Mucosa of stomach (tissue), 1 donor: Measurements from ENCODE around the gene PIGP.

Experiments used
- H3K27me3 ChIP-seq: one replicate; pipeline ENCODE4 v1.7.0; 2013; ENCODE audit warnings: mild to moderate bottlenecking, low read length; ENCODE audit not compliant: control insufficient read depth, insufficient read depth
- H3K36me3 ChIP-seq: one replicate; pipeline ENCODE4 v1.7.0; 2013; ENCODE audit warnings: low read length; ENCODE audit not compliant: control insufficient read depth, insufficient read depth
- H3K4me1 ChIP-seq: one replicate; pipeline ENCODE4 v1.7.0; 2013; ENCODE audit warnings: mild to moderate bottlenecking, low read length; ENCODE audit not compliant: control insufficient read depth, insufficient read depth
- H3K4me3 ChIP-seq: one replicate; pipeline ENCODE4 v1.7.0; 2013; ENCODE audit warnings: low read length
- H3K9ac ChIP-seq: one replicate; pipeline ENCODE4 v1.7.0; 2013; ENCODE audit warnings: mild to moderate bottlenecking, low read length, moderate library complexity
- H3K9me3 ChIP-seq: one replicate; pipeline ENCODE4 v1.7.0; 2013; ENCODE audit warnings: mild to moderate bottlenecking, low read length, moderate library complexity; ENCODE audit not compliant: control insufficient read depth
- donor health status: Pancreatic carcinoma.

Gene PIGP

GRCh38 chr21:37095821-37096220 lies 22.9 kb upstream of the PIGP start:
- H3K4me3 ChIP-seq: no peak overlapping the region
- peaks cover 13% of the 10 kb centered on the region for H3K36me3 ChIP-seq

GRCh38 chr21:37093977-37094376 lies 21.1 kb upstream of the PIGP start:
- no peak overlapping the region for H3K4me3 ChIP-seq
- no peaks in the 10 kb centered on the region for H3K9me3 ChIP-seq
- peaks cover 13% of the 10 kb centered on the region for H3K36me3 ChIP-seq
- no peaks in the 10 kb centered on the region for H3K27me3 ChIP-seq
- no peak overlapping the region for H3K9ac ChIP-seq
- no peaks in the 10 kb centered on the region for H3K4me1 ChIP-seq

More at GRCh38 chr21:37095821-37096220, 22.9 kb upstream of the PIGP start:
- Histone ChIP-seq H3K9ac (no peak overlapping the region), H3K9me3 (no peaks in the 10 kb centered on the region), H3K27me3 (no peaks in the 10 kb centered on the region), H3K4me1 (no peaks in the 10 kb centered on the region)

GRCh38 chr21:37088186-37088735 lies 15.4 kb upstream of the PIGP start:
- H3K36me3 ChIP-seq: no peaks in the 10 kb centered on the region
- H3K27me3 ChIP-seq: no peaks in the 10 kb centered on the region
- H3K9me3 ChIP-seq: no peaks in the 10 kb centered on the region
- H3K9ac ChIP-seq: no peak overlapping the region
- no peaks in the 10 kb centered on the region for H3K4me1 ChIP-seq
- H3K4me3 ChIP-seq: no peak overlapping the region

DNA sequence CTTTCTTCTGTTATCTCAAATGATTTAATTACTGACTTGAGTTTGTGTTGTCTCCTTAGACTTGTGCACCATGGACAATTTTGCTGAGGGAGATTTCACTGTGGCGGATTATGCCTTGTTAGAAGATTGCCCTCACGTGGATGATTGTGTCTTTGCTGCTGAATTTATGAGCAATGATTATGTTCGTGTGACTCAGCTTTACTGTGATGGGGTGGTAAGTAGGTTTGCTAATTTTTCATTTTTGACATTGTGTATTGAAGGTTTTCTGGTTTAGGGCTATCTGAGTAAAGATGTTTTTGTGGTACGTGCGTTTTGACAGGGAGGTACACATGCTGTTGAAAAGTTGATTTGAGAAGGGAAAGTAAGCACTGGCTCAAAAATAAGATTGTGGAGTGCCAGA lies 14.3 kb upstream of the PIGP start:
- no peaks in the 10 kb centered on the region for H3K36me3 ChIP-seq
- H3K4me3 ChIP-seq: no peak overlapping the region
- no peaks in the 10 kb centered on the region for H3K9me3 ChIP-seq
- no peak overlapping the region for H3K9ac ChIP-seq
- no peaks in the 10 kb centered on the region for H3K27me3 ChIP-seq
- no peaks in the 10 kb centered on the region for H3K4me1 ChIP-seq

- Histone ChIP-seq H3K27me3 (no peaks in the 10 kb centered on the region), H3K9ac (no peak overlapping the region), H3K36me3 (no peaks in the 10 kb centered on the region), H3K4me1 (no peaks in the 10 kb centered on the region), H3K4me3 (no peak overlapping the region), H3K9me3 (no peaks in the 10 kb centered on the region)
Measured at GRCh38 chr21:37085726-37086125, 12.9 kb upstream of the PIGP start.

DNA sequence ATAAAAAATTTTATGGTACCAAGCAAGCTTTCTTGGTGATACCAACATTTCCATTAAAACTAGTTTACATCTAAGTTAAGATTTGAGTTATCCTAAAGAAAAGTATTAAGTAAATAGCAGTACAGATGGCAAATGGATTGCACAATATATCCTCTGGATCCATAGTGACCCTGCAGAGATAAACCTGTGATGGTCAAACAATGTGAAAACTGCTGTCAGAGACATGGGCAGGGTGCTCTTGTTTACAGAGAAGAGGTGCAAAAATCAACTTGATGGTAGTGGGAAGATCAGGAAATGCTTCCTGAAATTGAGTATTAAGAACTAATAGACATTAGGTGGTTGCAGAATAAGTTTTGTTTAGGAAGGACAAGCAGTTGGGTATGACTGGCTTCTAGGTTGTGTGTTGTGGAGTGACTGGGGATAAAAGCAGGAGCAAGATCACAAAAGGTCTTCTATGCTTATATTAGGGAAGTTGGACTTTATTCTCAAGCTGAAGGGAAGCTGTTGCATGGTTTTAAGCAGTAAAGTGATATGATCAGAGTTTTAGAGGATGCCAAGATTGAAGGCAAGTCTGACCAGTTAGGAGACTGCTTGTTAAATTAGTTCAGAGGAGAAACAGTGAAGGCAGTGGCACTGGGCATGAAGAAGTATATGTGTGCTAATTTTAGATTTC lies 10.1 kb upstream of the PIGP start:
- Histone ChIP-seq H3K36me3 (no peaks in the 10 kb centered on the region), H3K9me3 (no peaks in the 10 kb centered on the region), H3K27me3 (no peaks in the 10 kb centered on the region), H3K9ac (no peak overlapping the region), H3K4me1 (no peaks in the 10 kb centered on the region), H3K4me3 (no peak overlapping the region)

DNA sequence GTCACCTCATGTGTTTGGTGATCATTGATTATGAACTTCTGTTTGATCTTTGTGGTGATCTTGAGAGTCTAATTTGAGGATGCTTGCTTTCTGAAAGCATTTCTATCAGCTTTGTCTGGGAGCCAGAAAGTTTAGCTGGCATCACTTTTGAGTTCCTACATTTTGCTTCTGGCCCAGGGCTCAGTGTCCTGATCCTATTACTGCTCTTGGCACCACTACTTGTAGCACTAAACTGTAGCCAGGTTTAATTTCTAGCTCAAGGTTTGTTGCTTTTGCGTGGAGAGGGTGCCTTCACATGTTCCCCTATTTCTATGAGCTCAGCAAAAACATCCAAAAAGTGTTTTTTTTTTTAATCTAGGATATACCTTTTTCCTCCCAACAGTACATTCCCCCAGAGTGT lies 9.5 kb upstream of the PIGP start:
- Histone ChIP-seq H3K36me3 (no peaks in the 10 kb centered on the region), H3K9ac (no peak overlapping the region), H3K27me3 (no peaks in the 10 kb centered on the region), H3K9me3 (no peaks in the 10 kb centered on the region), H3K4me3 (no peak overlapping the region), H3K4me1 (no peaks in the 10 kb centered on the region)

GRCh38 chr21:37079211-37079824 lies 6.4 kb upstream of the PIGP start:
- Histone ChIP-seq H3K9me3 (no peaks in the 10 kb centered on the region), H3K36me3 (no peaks in the 10 kb centered on the region), H3K9ac (no peak overlapping the region), H3K27me3 (no peaks in the 10 kb centered on the region), H3K4me1 (peaks cover 6% of the 10 kb centered on the region), H3K4me3 (no peak overlapping the region)

- no peak overlapping the region for H3K9ac ChIP-seq
- H3K9me3 ChIP-seq: no peaks in the 10 kb centered on the region
- peaks cover 7% of the 10 kb centered on the region for H3K4me1 ChIP-seq
- H3K4me3 ChIP-seq: no peak overlapping the region
- H3K27me3 ChIP-seq: no peaks in the 10 kb centered on the region
- H3K36me3 ChIP-seq: no peaks in the 10 kb centered on the region
Measured at GRCh38 chr21:37077403-37077802, 4.5 kb upstream of the PIGP start.

- no peaks in the 10 kb centered on the region for H3K27me3 ChIP-seq
- H3K9ac ChIP-seq: no peak overlapping the region
- peaks cover 15% of the 10 kb centered on the region for H3K4me1 ChIP-seq
- no peak overlapping the region for H3K4me3 ChIP-seq
- no peaks in the 10 kb centered on the region for H3K36me3 ChIP-seq
- no peaks in the 10 kb centered on the region for H3K9me3 ChIP-seq
Measured at GRCh38 chr21:37076087-37076850, 3.4 kb upstream of the PIGP start.

- no peaks in the 10 kb centered on the region for H3K27me3 ChIP-seq
- H3K4me1 ChIP-seq: peaks cover 18% of the 10 kb centered on the region
- H3K9ac ChIP-seq: no peak overlapping the region
- no peaks in the 10 kb centered on the region for H3K9me3 ChIP-seq
- no peaks in the 10 kb centered on the region for H3K36me3 ChIP-seq
- H3K4me3 ChIP-seq: no peak overlapping the region
Measured at GRCh38 chr21:37075214-37075770, 2.4 kb upstream of the PIGP start.

DNA sequence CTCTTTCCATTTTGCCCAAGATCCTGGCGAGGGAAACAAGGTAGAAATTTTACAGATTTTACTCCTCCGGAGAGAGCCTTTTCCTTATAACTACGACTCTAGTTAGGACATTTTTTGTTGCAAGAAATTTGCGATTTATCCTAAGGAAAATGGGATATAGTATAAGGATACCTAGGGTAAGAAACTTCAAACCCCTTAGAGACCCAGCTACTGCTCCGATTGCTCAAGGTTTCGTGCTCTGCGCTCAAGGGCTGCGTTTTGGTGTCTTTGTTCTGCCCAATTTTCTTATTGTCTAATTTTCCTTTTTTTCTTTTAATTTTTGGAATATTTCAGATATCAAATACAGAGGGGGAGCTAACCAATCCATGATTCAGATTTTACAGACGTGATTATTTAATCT lies 1.7 kb upstream of the PIGP start:
- Histone ChIP-seq H3K9ac (peak overlapping the region; percentile 81), H3K36me3 (no peaks in the 10 kb centered on the region), H3K4me3 (peak overlapping the region; percentile 72), H3K9me3 (no peaks in the 10 kb centered on the region), H3K4me1 (peaks cover 18% of the 10 kb centered on the region), H3K27me3 (no peaks in the 10 kb centered on the region)
